Sigmoid colon (tissue), 7 donors: ENCODE results near the gene TLCD4. TPM values are rescaled to one million over a fixed set of nuclear protein-coding genes. Genes with fewer than 3 reads are reported as not detected.

Source experiments
- DNase-seq: peaks from one replicate; pipeline ENCODE4 v3.0.0-alpha.2; 2019
- H3K27ac ChIP-seq, 4 donors: fragments of 200-600 bp; sonication (generic); one replicate each; pipeline ENCODE4 v1.5.1; 2016 to 2019; ENCODE audit warnings: mild to moderate bottlenecking in 1 of 4
- H3K27me3 ChIP-seq, 3 donors: fragments of 200-600 bp; sonication (generic); one replicate each; pipeline ENCODE4 v1.5.1; 2019; ENCODE audit warnings: mild to moderate bottlenecking in 1 of 3
- H3K36me3 ChIP-seq, 4 donors: fragments of 200-600 bp; sonication (generic); one replicate each; pipeline ENCODE4 v1.5.1; 2016 to 2019
- H3K4me1 ChIP-seq, 4 donors: fragments of 200-600 bp; sonication (generic); one replicate each; pipeline ENCODE4 v1.5.1; 2017 to 2019
- H3K4me3 ChIP-seq, 4 donors: fragments of 200-600 bp; sonication (generic); one replicate each; pipeline ENCODE4 v1.5.1; 2017 to 2019; ENCODE audit warnings: mild to moderate bottlenecking in 2 of 4, moderate library complexity in 1 of 4
- H3K9me3 ChIP-seq, 4 donors: fragments of 200-600 bp in 3 of 4; sonication (generic) in 3 of 4; one replicate each; pipeline versions ENCODE4 v1.5.1 to v1.6.1; 2013 to 2019
- EP300 ChIP-seq, 4 donors: sonication (generic); formaldehyde crosslinking; IDR thresholded peaks; one replicate each; pipeline ENCODE4 v1.6.1; 2017; ENCODE audit warnings: antibody characterized with exemption in 4 of 4
- POLR2A ChIP-seq, 2 donors: fragments of 450-650 bp; IDR thresholded peaks; one replicate each; pipeline ENCODE4 v1.6.1; 2016; ENCODE audit warnings: antibody characterized with exemption in 2 of 2, mild to moderate bottlenecking in 2 of 2, moderate library complexity in 2 of 2
- POLR2AphosphoS5 ChIP-seq, 4 donors: sonication (generic); formaldehyde crosslinking; IDR thresholded peaks; one replicate each; pipeline ENCODE4 v1.6.1; 2017; ENCODE audit warnings: antibody characterized with exemption in 4 of 4
- WGBS, 2 donors: extraction: QIAGEN DNeasy Blood & Tissue Kit; methylation state at CpG; one replicate each; pipeline ENCODE4 v1.1.7; 2013; 5-methylcytosine and 5-hydroxymethylcytosine counted together
- intact Hi-C: fragments of 100-400 bp; cut with DNase I; formaldehyde crosslinking; loops from one replicate; pipeline ENCODE4 v1.15.1; 2023
- polyA plus RNA-seq, 3 donors: library from polyadenylated mRNA; stranded (reverse); fragments of 200-250 nt; gene quantifications; one replicate each; pipeline ENCODE4 v1.2.3, GENCODE V29; 2013
- total RNA-seq, 4 donors: library from RNA; depleted of rRNA; stranded (reverse); fragments of >200 nt; gene quantifications; one replicate each; pipeline ENCODE4 v1.1.0, GENCODE V29; 2016
- TF ChIP-seq, protein P1 (sequence below), 4 experiments: fragments of 450-650 bp in 3 of 4; fragments of 200-600 bp in 1 of 4; IDR thresholded peaks; one replicate each; pipeline ENCODE4 v1.5.1; 2016 to 2019; ENCODE audit warnings: antibody characterized with exemption in 4 of 4, mild to moderate bottlenecking in 3 of 4, moderate library complexity in 2 of 4
- donor health status: healthy with polysubstance abuse.
- donor health status: Bipolar disorder and iron deficiency.
- donor health status: healthy.

TLCD4 gene
- total and polyA plus RNA-seq, 7 donors: 10.5 to 29.1 (median 12.1) TPM

DNA sequence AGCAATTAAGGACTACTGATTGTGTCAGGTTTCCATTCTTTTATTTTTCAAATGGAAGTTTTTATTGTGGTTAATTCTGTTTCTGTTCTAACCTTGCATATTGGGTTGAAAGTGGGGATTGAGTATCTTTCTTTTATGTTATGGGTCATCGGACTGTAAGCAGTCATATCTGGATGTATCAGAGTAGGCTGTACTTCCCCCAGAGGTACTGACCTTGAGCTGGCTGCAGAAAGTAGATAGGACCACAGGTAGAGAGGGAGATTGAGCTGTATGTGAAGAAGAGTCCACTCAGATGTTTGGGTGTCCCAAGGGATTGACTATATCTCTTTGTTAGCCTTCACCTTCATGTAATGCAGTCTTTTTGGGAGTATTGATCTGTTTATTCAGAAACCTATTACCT, 23.9 kb upstream of the TLCD4 start:
- no peak overlapping the region for H3K27ac ChIP-seq
- WGBS, 2 donors: 49 to 82% methylated on average over 1 of the region's 1 CpG
- H3K27me3 ChIP-seq: no peaks in the 10 kb centered on the region
- H3K4me1 ChIP-seq: no peaks in the 10 kb centered on the region
- H3K9me3 ChIP-seq: no peaks in the 10 kb centered on the region
- no peaks in the 10 kb centered on the region for H3K36me3 ChIP-seq
- intact Hi-C loops: no loop called here
- no peak for DNase-seq
- H3K4me3 ChIP-seq: no peak overlapping the region
- TF ChIP-seq POLR2A (IDR thresholded peaks at IDR 0.05): no peak
- TF ChIP-seq EP300 (IDR thresholded peaks at IDR 0.05): no peak
- TF ChIP-seq, protein P1, sequence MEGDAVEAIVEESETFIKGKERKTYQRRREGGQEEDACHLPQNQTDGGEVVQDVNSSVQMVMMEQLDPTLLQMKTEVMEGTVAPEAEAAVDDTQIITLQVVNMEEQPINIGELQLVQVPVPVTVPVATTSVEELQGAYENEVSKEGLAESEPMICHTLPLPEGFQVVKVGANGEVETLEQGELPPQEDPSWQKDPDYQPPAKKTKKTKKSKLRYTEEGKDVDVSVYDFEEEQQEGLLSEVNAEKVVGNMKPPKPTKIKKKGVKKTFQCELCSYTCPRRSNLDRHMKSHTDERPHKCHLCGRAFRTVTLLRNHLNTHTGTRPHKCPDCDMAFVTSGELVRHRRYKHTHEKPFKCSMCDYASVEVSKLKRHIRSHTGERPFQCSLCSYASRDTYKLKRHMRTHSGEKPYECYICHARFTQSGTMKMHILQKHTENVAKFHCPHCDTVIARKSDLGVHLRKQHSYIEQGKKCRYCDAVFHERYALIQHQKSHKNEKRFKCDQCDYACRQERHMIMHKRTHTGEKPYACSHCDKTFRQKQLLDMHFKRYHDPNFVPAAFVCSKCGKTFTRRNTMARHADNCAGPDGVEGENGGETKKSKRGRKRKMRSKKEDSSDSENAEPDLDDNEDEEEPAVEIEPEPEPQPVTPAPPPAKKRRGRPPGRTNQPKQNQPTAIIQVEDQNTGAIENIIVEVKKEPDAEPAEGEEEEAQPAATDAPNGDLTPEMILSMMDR (IDR thresholded peaks at IDR 0.05): no peak
- no peak for TF ChIP-seq POLR2AphosphoS5 (IDR thresholded peaks at IDR 0.05)

DNA sequence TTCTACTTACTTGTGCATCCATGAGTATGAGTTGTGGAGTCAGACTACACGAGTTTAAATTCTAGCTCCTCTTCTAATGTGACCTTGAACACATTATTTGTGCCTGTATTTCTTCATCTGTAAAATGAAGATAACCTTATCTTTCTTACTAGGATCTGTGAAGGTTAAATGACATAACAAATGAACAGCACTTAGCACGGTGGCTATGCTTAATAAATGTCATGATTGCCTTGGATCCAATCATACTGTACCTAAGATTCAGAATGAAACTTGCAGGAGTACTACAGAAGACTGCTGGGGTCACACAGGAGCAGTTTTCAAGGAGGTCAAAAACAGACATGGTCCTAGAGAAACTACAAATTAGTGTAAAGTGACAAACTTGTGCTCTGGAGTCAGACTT, 22.2 kb upstream of the TLCD4 start:
- H3K4me1 ChIP-seq: no peaks in the 10 kb centered on the region
- H3K36me3 ChIP-seq: no peaks in the 10 kb centered on the region
- no peak overlapping the region for H3K4me3 ChIP-seq
- TF ChIP-seq, protein P1 (IDR thresholded peaks at IDR 0.05): no peak
- TF ChIP-seq POLR2A (IDR thresholded peaks at IDR 0.05): no peak
- TF ChIP-seq POLR2AphosphoS5 (IDR thresholded peaks at IDR 0.05): no peak
- TF ChIP-seq EP300 (IDR thresholded peaks at IDR 0.05): no peak
- H3K9me3 ChIP-seq: no peaks in the 10 kb centered on the region
- no peaks in the 10 kb centered on the region for H3K27me3 ChIP-seq
- 68 to 71% methylated on average over 2 of the region's 2 CpGs for WGBS, 2 donors
- H3K27ac ChIP-seq: no peak overlapping the region
- intact Hi-C loops: no loop called here
- no peak for DNase-seq

DNA sequence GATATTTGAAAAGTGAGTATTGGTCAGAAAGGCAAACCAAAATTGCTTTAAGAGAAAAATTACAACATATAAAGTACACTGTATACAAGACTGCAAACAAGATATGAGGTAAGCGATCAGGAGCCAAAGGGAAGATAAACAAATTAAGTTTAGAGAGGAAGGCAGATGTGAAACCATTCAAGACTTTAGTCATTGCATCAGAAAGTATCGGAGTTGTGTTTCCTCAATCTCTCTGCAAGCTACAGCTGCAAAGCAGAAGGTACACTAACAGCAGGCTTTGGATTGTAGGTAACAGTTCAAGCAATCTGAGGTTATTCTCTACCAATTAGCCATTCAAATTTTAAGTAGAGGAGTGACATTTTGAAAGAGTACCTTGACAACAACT, 21.3 kb upstream of the TLCD4 start:
- intact Hi-C loops: no loop called here
- H3K27me3 ChIP-seq: no peaks in the 10 kb centered on the region
- H3K4me3 ChIP-seq: no peak overlapping the region
- TF ChIP-seq POLR2A (IDR thresholded peaks at IDR 0.05): no peak
- TF ChIP-seq, protein P1 (IDR thresholded peaks at IDR 0.05): no peak
- TF ChIP-seq EP300 (IDR thresholded peaks at IDR 0.05): no peak
- no peaks in the 10 kb centered on the region for H3K36me3 ChIP-seq
- H3K9me3 ChIP-seq: no peaks in the 10 kb centered on the region
- DNase-seq: no peak
- 10 to 54% methylated on average over 2 of the region's 2 CpGs for WGBS, 2 donors
- no peaks in the 10 kb centered on the region for H3K4me1 ChIP-seq
- H3K27ac ChIP-seq: no peak overlapping the region

DNA sequence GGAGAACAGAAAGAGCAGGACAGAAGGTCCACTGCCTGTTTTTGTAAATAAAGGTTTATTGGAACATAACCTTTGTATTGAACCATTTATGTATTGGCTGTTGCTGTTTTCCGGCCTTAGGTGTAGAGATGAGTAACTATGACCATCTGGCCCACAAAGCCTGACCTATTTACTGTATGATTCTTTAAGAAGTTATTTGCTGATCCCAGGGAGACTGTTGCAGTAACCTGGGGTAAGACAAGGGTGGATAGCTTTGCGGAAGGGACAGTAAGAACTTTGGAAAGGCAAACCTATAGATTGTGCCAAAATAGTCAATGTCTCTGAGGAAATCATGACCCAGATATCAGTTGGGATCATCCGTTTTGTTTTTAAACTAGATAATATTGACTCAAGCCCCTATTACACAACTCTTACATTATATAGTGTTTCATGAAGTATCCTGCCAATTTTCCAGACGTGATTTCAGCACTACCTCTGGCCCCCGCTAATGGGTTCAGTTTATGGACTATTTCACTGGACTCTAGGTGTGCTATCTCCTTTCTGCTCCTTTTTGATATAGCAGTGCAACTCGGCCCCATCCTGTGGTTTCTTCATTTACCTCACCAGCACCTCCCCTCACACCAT, 20.8 kb upstream of the TLCD4 start:
- no peaks in the 10 kb centered on the region for H3K9me3 ChIP-seq
- 78 to 87% methylated on average over 6 of the region's 6 CpGs for WGBS, 2 donors
- intact Hi-C loops: no loop called here
- no peak for TF ChIP-seq EP300 (IDR thresholded peaks at IDR 0.05)
- no peak for TF ChIP-seq POLR2AphosphoS5 (IDR thresholded peaks at IDR 0.05)
- no peak for TF ChIP-seq POLR2A (IDR thresholded peaks at IDR 0.05)
- TF ChIP-seq, protein P1 (IDR thresholded peaks at IDR 0.05): no peak
- DNase-seq: no peak
- no peaks in the 10 kb centered on the region for H3K4me1 ChIP-seq
- H3K27me3 ChIP-seq: no peaks in the 10 kb centered on the region
- H3K27ac ChIP-seq: no peak overlapping the region
- no peaks in the 10 kb centered on the region for H3K36me3 ChIP-seq
- no peak overlapping the region for H3K4me3 ChIP-seq

DNA sequence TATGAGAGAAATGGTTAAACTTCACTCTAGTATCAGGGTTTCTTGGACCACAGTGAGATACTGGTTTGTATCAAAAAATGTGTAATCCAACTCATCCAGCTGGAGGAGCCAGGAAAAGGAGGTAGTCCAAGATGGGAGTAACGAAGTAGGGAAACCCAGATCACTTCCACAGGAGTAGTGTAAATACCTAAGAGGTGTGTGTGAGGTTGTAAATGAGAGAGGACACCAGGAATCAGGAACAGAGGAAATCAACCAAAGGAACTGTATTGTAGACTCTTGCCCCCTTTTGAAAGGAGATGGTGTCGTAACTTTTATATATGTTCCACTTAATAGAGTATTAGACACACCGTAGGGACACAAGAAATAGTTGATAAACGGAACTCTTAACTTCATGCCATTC, 19.7 kb upstream of the TLCD4 start:
- no peak for DNase-seq
- no peaks in the 10 kb centered on the region for H3K4me1 ChIP-seq
- H3K36me3 ChIP-seq: no peaks in the 10 kb centered on the region
- no peak overlapping the region for H3K4me3 ChIP-seq
- no peak for TF ChIP-seq POLR2AphosphoS5 (IDR thresholded peaks at IDR 0.05)
- no peak for TF ChIP-seq POLR2A (IDR thresholded peaks at IDR 0.05)
- no peak for TF ChIP-seq EP300 (IDR thresholded peaks at IDR 0.05)
- TF ChIP-seq, protein P1 (IDR thresholded peaks at IDR 0.05): no peak
- H3K27me3 ChIP-seq: no peaks in the 10 kb centered on the region
- intact Hi-C loops: no loop called here
- no peak overlapping the region for H3K27ac ChIP-seq
- 77 to 84% methylated on average over 4 of the region's 4 CpGs for whole genome bisulfite sequencing, 2 donors
- no peaks in the 10 kb centered on the region for H3K9me3 ChIP-seq
